MCF 10A (cell line): ENCODE data around the gene TRAPPC12. TPM values are rescaled to one million over a fixed set of nuclear protein-coding genes. Genes with fewer than 3 reads are reported as not detected.

Experiments
- BruUV-seq: library from RNA; stranded (reverse); fragments of 400-500 nt; replicated peaks from 2 replicates; lab custom pipeline; 2021; lab: Mats Ljungman, UMichigan
- CTCF ChIA-PET: fragments of 300-600 bp; sonication (Branson Sonifier 250); formaldehyde crosslinking; extraction: SDS; loops from one replicate; lab custom pipeline; 2021; ENCODE audit warnings: antibody characterized with exemption, inconsistent platforms; lab: Yijun Ruan, JAX
- POLR2A ChIA-PET: fragments of 300-600, 350-650 bp; sonication (Branson Sonifier 250); formaldehyde crosslinking; extraction: SDS; loops from one replicate; lab custom pipeline; 2020; ENCODE audit warnings: antibody characterized with exemption, inconsistent platforms; lab: Yijun Ruan, JAX
- DNase-seq: peaks from one replicate; pipeline ENCODE4 v3.0.0-alpha.2; 2018; ENCODE audit not compliant: unreplicated experiment
- H3K27ac Mint-ChIP-seq: one replicate; pipeline ENCODE4 v1.8.0; 2022; ENCODE audit warnings: mild to moderate bottlenecking, low read depth, mixed read lengths; ENCODE audit not compliant: unreplicated experiment
- H3K27me3 Mint-ChIP-seq: one replicate; pipeline ENCODE4 v1.8.0; 2022; ENCODE audit warnings: mixed read lengths; ENCODE audit not compliant: insufficient read depth, unreplicated experiment
- H3K36me3 Mint-ChIP-seq: one replicate; pipeline ENCODE4 v1.8.0; 2022; ENCODE audit warnings: mild to moderate bottlenecking, moderate library complexity, mixed read lengths; ENCODE audit not compliant: insufficient read depth, unreplicated experiment
- H3K4me1 Mint-ChIP-seq: one replicate; pipeline ENCODE4 v1.8.0; 2022; ENCODE audit warnings: mixed read lengths; ENCODE audit not compliant: insufficient read depth, unreplicated experiment
- H3K4me3 Mint-ChIP-seq: one replicate; pipeline ENCODE4 v1.8.0; 2022; ENCODE audit warnings: mild to moderate bottlenecking, moderate library complexity, mixed read lengths; ENCODE audit not compliant: unreplicated experiment
- H3K9me3 Mint-ChIP-seq: one replicate; pipeline ENCODE4 v1.8.0; 2022; ENCODE audit warnings: mixed read lengths; ENCODE audit not compliant: unreplicated experiment
- intact Hi-C: fragments of 100-400 bp; cut with micrococcal nuclease; formaldehyde crosslinking; loops from 2 replicates; pipeline ENCODE4 v1.14.1; 2022
- total RNA-seq: library from RNA; stranded (reverse); gene quantifications from 2 replicates; pipeline ENCODE4 v1.2.3, GENCODE V29; 2022
- TF ChIP-seq, protein P1 (sequence below): fragments of 200-600 bp; IDR thresholded peaks from one replicate; pipeline ENCODE4 v1.8.0; 2022; ENCODE audit warnings: antibody characterized with exemption, mild to moderate bottlenecking; ENCODE audit not compliant: unreplicated experiment

Gene TRAPPC12
- total RNA-seq, 1 experiment from 2014 or later = 84.4 TPM

DNA sequence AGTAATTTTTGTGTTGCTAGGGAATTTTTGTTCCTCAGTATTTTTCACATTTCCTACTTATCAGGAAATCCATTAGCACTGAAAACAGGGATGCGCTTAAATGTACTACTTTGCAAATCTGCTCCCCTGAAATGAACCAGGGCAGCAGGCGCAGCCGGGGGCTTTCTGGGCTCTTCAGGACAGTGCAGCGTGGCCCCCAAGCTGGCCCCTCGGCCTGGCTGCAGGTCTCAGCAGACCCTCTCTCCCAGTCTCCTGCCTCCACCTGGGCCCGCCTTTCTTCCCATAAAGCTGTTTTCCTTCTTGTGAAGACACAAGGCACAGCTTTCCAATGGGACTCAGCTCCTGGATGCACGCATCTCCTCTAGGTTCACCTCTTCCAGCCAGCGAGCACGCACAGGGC, 37.2 kb upstream of the TRAPPC12 start:
- TF ChIP-seq, protein P1, sequence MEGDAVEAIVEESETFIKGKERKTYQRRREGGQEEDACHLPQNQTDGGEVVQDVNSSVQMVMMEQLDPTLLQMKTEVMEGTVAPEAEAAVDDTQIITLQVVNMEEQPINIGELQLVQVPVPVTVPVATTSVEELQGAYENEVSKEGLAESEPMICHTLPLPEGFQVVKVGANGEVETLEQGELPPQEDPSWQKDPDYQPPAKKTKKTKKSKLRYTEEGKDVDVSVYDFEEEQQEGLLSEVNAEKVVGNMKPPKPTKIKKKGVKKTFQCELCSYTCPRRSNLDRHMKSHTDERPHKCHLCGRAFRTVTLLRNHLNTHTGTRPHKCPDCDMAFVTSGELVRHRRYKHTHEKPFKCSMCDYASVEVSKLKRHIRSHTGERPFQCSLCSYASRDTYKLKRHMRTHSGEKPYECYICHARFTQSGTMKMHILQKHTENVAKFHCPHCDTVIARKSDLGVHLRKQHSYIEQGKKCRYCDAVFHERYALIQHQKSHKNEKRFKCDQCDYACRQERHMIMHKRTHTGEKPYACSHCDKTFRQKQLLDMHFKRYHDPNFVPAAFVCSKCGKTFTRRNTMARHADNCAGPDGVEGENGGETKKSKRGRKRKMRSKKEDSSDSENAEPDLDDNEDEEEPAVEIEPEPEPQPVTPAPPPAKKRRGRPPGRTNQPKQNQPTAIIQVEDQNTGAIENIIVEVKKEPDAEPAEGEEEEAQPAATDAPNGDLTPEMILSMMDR = no peak
- CTCF ChIA-PET = no interaction called here
- no peak for DNase-seq
- BruUV-seq = no TSS peak
- intact Hi-C loops = no loop called here
- H3K9me3 Mint-ChIP-seq = no peaks in the 10 kb centered on the region
- peaks cover 24% of the 10 kb centered on the region for H3K36me3 Mint-ChIP-seq
- no peaks in the 10 kb centered on the region for H3K27me3 Mint-ChIP-seq
- no peaks in the 10 kb centered on the region for H3K4me1 Mint-ChIP-seq
- no peak overlapping the region for H3K4me3 Mint-ChIP-seq
- H3K27ac Mint-ChIP-seq = no peak overlapping the region
- POLR2A ChIA-PET = no interaction called here

DNA sequence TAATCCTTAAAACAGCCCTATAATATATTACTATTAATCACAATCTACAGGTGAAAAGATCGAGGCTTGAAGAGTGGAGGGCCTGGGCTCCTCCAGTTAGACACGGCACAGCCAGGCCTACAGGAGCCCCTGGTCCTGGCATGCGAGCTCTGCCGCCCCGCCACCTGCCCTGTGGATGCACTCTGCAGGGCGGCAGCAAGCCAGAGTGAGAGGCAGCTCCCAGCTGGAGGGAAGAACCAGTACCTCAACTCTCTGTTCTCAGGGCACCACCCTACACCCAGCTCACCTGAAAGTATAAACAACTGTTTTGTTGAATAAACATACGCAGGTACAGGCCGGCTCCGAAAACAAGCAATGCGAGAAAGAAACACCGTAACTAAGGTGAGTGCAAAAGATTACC, 36.5 kb upstream of the TRAPPC12 start:
- ChIA-PET CTCF (no interaction called here), POLR2A (no interaction called here)
- intact Hi-C loops = no loop called here
- no TSS peak for BruUV-seq
- DNase-seq = no peak
- TF ChIP-seq, protein P1 = no peak
- H3K36me3 Mint-ChIP-seq = peaks cover 29% of the 10 kb centered on the region
- H3K27me3 Mint-ChIP-seq = no peaks in the 10 kb centered on the region
- no peak overlapping the region for H3K4me3 Mint-ChIP-seq
- H3K27ac Mint-ChIP-seq = no peak overlapping the region
- no peaks in the 10 kb centered on the region for H3K4me1 Mint-ChIP-seq
- no peaks in the 10 kb centered on the region for H3K9me3 Mint-ChIP-seq

DNA sequence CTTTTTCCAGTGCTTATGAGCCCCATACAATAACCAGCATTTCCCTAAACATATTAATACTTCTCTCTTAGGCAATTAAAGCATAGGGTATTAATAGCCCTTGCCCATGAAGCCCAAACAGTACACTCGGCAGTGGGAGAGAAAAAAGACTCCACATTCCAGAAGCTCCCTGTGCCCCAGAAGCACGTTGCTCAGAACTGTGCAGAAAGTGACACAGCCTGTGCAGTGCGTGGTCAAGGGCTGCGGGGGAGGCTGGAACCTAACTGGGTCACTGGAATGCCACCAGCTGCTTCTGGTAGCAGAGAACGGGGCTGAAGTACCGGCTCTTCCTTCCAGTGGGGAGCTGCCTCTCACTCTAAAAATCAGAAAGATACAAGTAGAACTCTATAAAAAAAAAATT, 34.6 kb upstream of the TRAPPC12 start:
- Mint-ChIP-seq H3K4me3 (no peak overlapping the region), H3K27ac (no peak overlapping the region), H3K4me1 (no peaks in the 10 kb centered on the region), H3K36me3 (peaks cover 29% of the 10 kb centered on the region), H3K9me3 (no peaks in the 10 kb centered on the region), H3K27me3 (no peaks in the 10 kb centered on the region)
- TF ChIP-seq, protein P1 = no peak
- intact Hi-C loops = no loop called here
- ChIA-PET POLR2A (no interaction called here), CTCF (no interaction called here)
- no peak for DNase-seq
- BruUV-seq = no TSS peak

DNA sequence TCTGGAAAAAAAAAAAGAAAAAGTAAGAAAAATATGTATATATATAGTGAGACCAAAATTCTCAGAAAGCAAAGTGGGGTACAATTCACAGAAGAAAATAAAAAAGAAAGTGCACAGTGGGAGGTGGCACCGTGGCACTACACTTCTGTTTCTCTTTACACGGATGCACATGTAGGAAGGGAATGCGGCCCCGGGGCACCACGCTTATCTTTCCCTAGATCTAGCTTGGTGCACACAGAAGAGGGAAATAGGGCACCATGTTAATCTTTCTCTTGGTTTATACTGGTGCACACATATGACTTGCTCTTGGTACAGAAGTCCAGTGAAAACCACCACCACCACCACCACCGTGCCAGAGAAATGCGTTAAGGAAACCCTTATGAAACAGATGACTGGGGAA, 33.9 kb upstream of the TRAPPC12 start:
- CTCF ChIA-PET = no interaction called here
- BruUV-seq = no TSS peak
- Mint-ChIP-seq H3K4me3 (no peak overlapping the region), H3K4me1 (no peaks in the 10 kb centered on the region), H3K9me3 (no peaks in the 10 kb centered on the region), H3K27ac (no peak overlapping the region), H3K27me3 (no peaks in the 10 kb centered on the region), H3K36me3 (peaks cover 29% of the 10 kb centered on the region)
- intact Hi-C loops = no loop called here
- TF ChIP-seq, protein P1 = no peak
- POLR2A ChIA-PET = no interaction called here
- DNase-seq = no peak
